Smooth muscle cell (in vitro differentiated cells): ENCODE data around the gene DYNLT5. TPM values are rescaled to one million over a fixed set of nuclear protein-coding genes. Genes with fewer than 3 reads are reported as not detected.
"Not testable (repeated sequence)": the region's sequence is repeated elsewhere in the genome, so short reads cannot be mapped to it uniquely, and the experiment has no call there.

Source experiments
- DNase-seq: peaks from one replicate; lab custom pipeline; 2025; ENCODE audit not compliant: unreplicated experiment; lab: John Stamatoyannopoulos, UW
- H2AFZ ChIP-seq: fragments of 200-600 bp; sonication (generic); 2 replicates; pipeline ENCODE4 v1.6.0; 2016; ENCODE audit warnings: antibody characterized with exemption, low read depth, mild to moderate bottlenecking
- H3F3A ChIP-seq: fragments of 200-600 bp; sonication (generic); 2 replicates; pipeline ENCODE4 v1.6.0; 2017; ENCODE audit warnings: antibody characterized with exemption, low read depth
- H3K27ac ChIP-seq: fragments of 200-600 bp; sonication (generic); 2 replicates; pipeline ENCODE4 v1.5.1; 2016; ENCODE audit warnings: low read depth, mild to moderate bottlenecking
- H3K27me3 ChIP-seq: fragments of 200-600 bp; sonication (generic); 2 replicates; pipeline ENCODE4 v1.6.1; 2016; ENCODE audit warnings: low read depth, mild to moderate bottlenecking
- H3K36me3 ChIP-seq: fragments of 200-600 bp; sonication (generic); 2 replicates; pipeline ENCODE4 v1.5.1; 2016; ENCODE audit warnings: low read depth
- H3K4me1 ChIP-seq: fragments of 200-600 bp; sonication (generic); 2 replicates; pipeline ENCODE4 v1.5.1; 2016; ENCODE audit warnings: low read depth
- H3K4me2 ChIP-seq: fragments of 200-600 bp; sonication (generic); 2 replicates; pipeline ENCODE4 v1.6.0; 2016; ENCODE audit warnings: mild to moderate bottlenecking
- H3K4me3 ChIP-seq: fragments of 200-600 bp; sonication (generic); 2 replicates; pipeline ENCODE4 v1.5.1; 2016; ENCODE audit warnings: mild to moderate bottlenecking
- H3K79me2 ChIP-seq: fragments of 200-600 bp; sonication (generic); 2 replicates; pipeline ENCODE4 v1.6.0; 2016; ENCODE audit warnings: low read depth, mild to moderate bottlenecking
- H3K9ac ChIP-seq: fragments of 200-600 bp; sonication (generic); 2 replicates; pipeline ENCODE4 v1.6.0; 2016; ENCODE audit warnings: low read depth
- H3K9me3 ChIP-seq: fragments of 200-600 bp; sonication (generic); replicated peaks from 2 replicates; pipeline ENCODE4 v1.5.1; 2016; ENCODE audit warnings: low read depth
- H4K20me1 ChIP-seq: fragments of 200-600 bp; sonication (generic); 2 replicates; pipeline ENCODE4 v1.6.0; 2016; ENCODE audit warnings: low read depth
- CTCF ChIP-seq: fragments of 200-600 bp; sonication (generic); IDR thresholded peaks from 2 replicates; pipeline ENCODE4 v1.5.1; 2017; ENCODE audit warnings: borderline replicate concordance, mild to moderate bottlenecking, antibody characterized with exemption; ENCODE audit not compliant: insufficient read depth, poor library complexity, severe bottlenecking
- WGBS: methylation state at CpG from one replicate; pipeline ENCODE4 v1.1.7; 2016; ENCODE audit warnings: low lambda C conversion rate; 5-methylcytosine and 5-hydroxymethylcytosine counted together
- polyA plus RNA-seq: library from polyadenylated mRNA; unstranded; fragments of >200 nt; fragmentation: Nextera tagmentation; extraction: Ambion mirVana; gene quantifications from 2 replicates; pipeline ENCODE4 v1.2.1, GENCODE V29; 2016
- total RNA-seq: library from RNA; depleted of rRNA; stranded (reverse); fragments of >200 nt; gene quantifications from 2 replicates; pipeline ENCODE4 v1.2.3, GENCODE V29; 2014

DYNLT5 gene
- total and polyA plus RNA-seq, 2 experiments from 2014 or later = 1.3 TPM; not detected in 1

- Histone ChIP-seq H4K20me1 (no peaks in the 10 kb centered on the region), H3K79me2 (no peaks in the 10 kb centered on the region), H3K4me2 (no peak overlapping the region), H3F3A (peaks cover 7% of the 10 kb centered on the region), H3K27me3 (no peaks in the 10 kb centered on the region), H3K36me3 (no peaks in the 10 kb centered on the region), H2AFZ (no peak overlapping the region), H3K9me3 (no peaks in the 10 kb centered on the region), H3K27ac (no peak overlapping the region), H3K9ac (no peak overlapping the region), H3K4me1 (no peaks in the 10 kb centered on the region), H3K4me3 (no peak overlapping the region)
- WGBS = 55% methylated on average over 2 of the region's 2 CpGs
- no peak for DNase-seq
- no peak for TF ChIP-seq CTCF
Observed at GRCh38 chr1:66728021-66728420, 24.2 kb upstream of the DYNLT5 start.

- H3K27ac ChIP-seq, H3K27me3 ChIP-seq, H2AFZ ChIP-seq, H3K9ac ChIP-seq, H3K4me2 ChIP-seq, H3K4me3 ChIP-seq, DNase-seq, H3K9me3 ChIP-seq, H3K36me3 ChIP-seq, H4K20me1 ChIP-seq, H3K79me2 ChIP-seq, H3F3A ChIP-seq, H3K4me1 ChIP-seq: not testable (repeated sequence)
Observed at GRCh38 chr1:66728716-66729115, 23.5 kb upstream of the DYNLT5 start.

- Histone ChIP-seq H3K4me3 (no peak overlapping the region), H3K27me3 (no peaks in the 10 kb centered on the region), H3F3A (peaks cover 7% of the 10 kb centered on the region), H4K20me1 (no peaks in the 10 kb centered on the region), H2AFZ (no peak overlapping the region), H3K9me3 (no peaks in the 10 kb centered on the region), H3K9ac (no peak overlapping the region), H3K27ac (no peak overlapping the region), H3K4me2 (no peak overlapping the region), H3K36me3 (no peaks in the 10 kb centered on the region), H3K4me1 (no peaks in the 10 kb centered on the region), H3K79me2 (no peaks in the 10 kb centered on the region)
- TF ChIP-seq CTCF = no peak
- no peak for DNase-seq
- WGBS = 71% methylated on average over 6 of the region's 6 CpGs
Observed at GRCh38 chr1:66729119-66729518, 23.1 kb upstream of the DYNLT5 start.

- no peak for DNase-seq
- Histone ChIP-seq H3K27ac (no peak overlapping the region), H3K36me3 (no peaks in the 10 kb centered on the region), H3K4me3 (no peak overlapping the region), H4K20me1 (no peaks in the 10 kb centered on the region), H3K27me3 (no peaks in the 10 kb centered on the region), H3K9ac (no peak overlapping the region), H3K79me2 (no peaks in the 10 kb centered on the region), H3K9me3 (no peaks in the 10 kb centered on the region), H3K4me1 (no peaks in the 10 kb centered on the region), H3F3A (peaks cover 7% of the 10 kb centered on the region), H2AFZ (no peak overlapping the region), H3K4me2 (no peak overlapping the region)
- TF ChIP-seq CTCF = no peak
- 93% methylated on average over 3 of the region's 3 CpGs for WGBS
Observed at GRCh38 chr1:66729523-66729922, 22.7 kb upstream of the DYNLT5 start.
